ENCODE data around the gene ARF5. TPM values are rescaled to one million over a fixed set of nuclear protein-coding genes. Genes with fewer than 3 reads are reported as not detected.

Gene ARF5
- total and polyA plus RNA-seq, 2 of the 8 experiments (the other 6 are each of a cell fraction or from before 2014, with no cell fraction given) = 154 to 579 TPM

DNA sequence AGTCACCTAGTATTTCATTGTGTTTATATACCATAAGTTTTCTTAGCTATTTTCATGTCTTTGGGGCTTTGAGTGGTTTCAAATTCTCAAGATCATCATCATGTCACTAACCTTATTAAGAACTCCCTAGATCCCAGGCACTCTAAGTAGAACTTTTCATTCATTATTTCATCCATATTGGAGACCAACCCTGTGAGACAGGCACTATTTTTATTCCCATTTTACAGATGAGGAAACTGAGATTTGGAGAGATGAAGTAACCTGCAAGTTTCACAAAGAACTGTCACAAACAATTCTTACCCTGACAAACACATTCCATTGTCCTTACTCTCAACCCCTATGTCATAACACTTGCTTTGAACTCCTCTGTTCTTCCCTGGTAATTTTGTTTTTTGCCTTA lies 50.0 kb downstream of the ARF5 start:
- Histone ChIP-seq H2BK20ac (ENCODE audit: low read length) (no peak overlapping the region), H2BK15ac (ENCODE audit: low read length) (no peak overlapping the region), H3K4ac (replicated peaks; ENCODE audit: insufficient read length, low read depth, low read length) (no peak overlapping the region), H4K8ac (ENCODE audit: extremely low read depth, insufficient read depth, low read length) (no peak overlapping the region), H3K56ac (replicated peaks; ENCODE audit: insufficient read length, low read depth, low read length) (no peak overlapping the region), H2BK12ac (ENCODE audit: low read depth, low read length) (no peak overlapping the region), H3K4me3 (ENCODE audit: extremely low read depth in 1 of 4, insufficient read depth in 2 of 4, low read depth in 3 of 4, low read length in 4 of 4) (no peak overlapping the region), H3K14ac (ENCODE audit: insufficient read length) (no peak overlapping the region), H2AFZ (ENCODE audit: low read length) (no peak overlapping the region), H3K36me3 (ENCODE audit: control insufficient read depth in 2 of 4, insufficient read depth in 4 of 4, low read length in 3 of 4) (no peaks in the 10 kb centered on the region), H3K79me2 (ENCODE audit: control insufficient read depth in 1 of 2, insufficient read depth in 2 of 2, low read length in 2 of 2) (no peaks in the 10 kb centered on the region), H3K4me2 (ENCODE audit: insufficient read depth in 1 of 2, low read depth in 2 of 2, low read length in 2 of 2) (no peak overlapping the region), H3K9ac (replicated peaks in 1 of 4; ENCODE audit: extremely low read depth in 1 of 4, low read depth in 3 of 4, low read length in 3 of 4) (no peak overlapping the region), H2BK120ac (replicated peaks; ENCODE audit: low read depth, low read length) (no peak overlapping the region), H4K5ac (ENCODE audit: insufficient read length, low read depth, low read length) (no peak overlapping the region), H2AK5ac (ENCODE audit: low read depth, low read length) (no peak overlapping the region), H4K20me1 (replicated peaks in 1 of 2; ENCODE audit: control insufficient read depth in 1 of 2, insufficient read depth in 2 of 2, low read length in 2 of 2) (no peaks in the 10 kb centered on the region), H3K23me2 (ENCODE audit: low read depth, low read length) (no peaks in the 10 kb centered on the region), H3K27ac (ENCODE audit: low read depth, low read length) (no peak overlapping the region), H3K79me1 (ENCODE audit: low read depth, low read length) (no peaks in the 10 kb centered on the region), H4K91ac (replicated peaks; ENCODE audit: insufficient read length, low read length) (no peak overlapping the region), H3K27me3 (replicated peaks in 1 of 4; ENCODE audit: control insufficient read depth in 3 of 4, extremely low read depth in 1 of 4, insufficient read depth in 3 of 4, low read length in 3 of 4) (no peaks in the 10 kb centered on the region; a peak in 2 of 7 replicates), H3K18ac (ENCODE audit: extremely low read depth, low read length) (no peak overlapping the region), H2BK5ac (ENCODE audit: low read depth, low read length) (no peak overlapping the region), H3K4me1 (replicated peaks in 1 of 4; ENCODE audit: control insufficient read depth in 3 of 4, insufficient read depth in 4 of 4, low read length in 3 of 4) (no peaks in the 10 kb centered on the region), H3K23ac (ENCODE audit: insufficient read length) (no peak overlapping the region), H3K9me3 (ENCODE audit: insufficient read depth in 2 of 2, low read depth in 1 of 2, low read length in 1 of 2) (no peaks in the 10 kb centered on the region)
- ChIA-PET CTCF (ENCODE audit: partially characterized antibody) (interaction anchor here (0.7 to 6.7 kb wide), 5 partner anchors 9 to 346 kb away, joined by 3 to 71 read pairs (median 4); no protein-coding TSS in a partner anchor), POLR2A (ENCODE audit: partially characterized antibody) (interaction anchor here (0.7 kb wide), 1 partner anchor 453 kb away, joined by 4 read pairs; no protein-coding TSS in a partner anchor)
- DNase-seq (ENCODE audit: low read depth in 1 of 2, low spot score in 2 of 2) (no peak), FAIRE-seq (no peak)
- no peak for TF ChIP-seq BCL11A (IDR thresholded peaks at IDR 0.05; ENCODE audit: low read depth in 2 of 2, low read length in 2 of 2)
- TF ChIP-seq, protein P1, sequence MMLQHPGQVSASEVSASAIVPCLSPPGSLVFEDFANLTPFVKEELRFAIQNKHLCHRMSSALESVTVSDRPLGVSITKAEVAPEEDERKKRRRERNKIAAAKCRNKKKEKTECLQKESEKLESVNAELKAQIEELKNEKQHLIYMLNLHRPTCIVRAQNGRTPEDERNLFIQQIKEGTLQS (IDR thresholded peaks at IDR 0.05; ENCODE audit: insufficient read depth, low read depth, low read length) = no peak
- TF ChIP-seq SIX5 (IDR thresholded peaks at IDR 0.05; ENCODE audit: low read depth, low read length) = no peak
- no peak for TF ChIP-seq PHF8 (conservative IDR thresholded peaks at IDR 0.05; ENCODE audit: low read depth, low read length)
- no peak for TF ChIP-seq YY1 (IDR thresholded peaks at IDR 0.05; ENCODE audit: low read depth, low read length)
- TF ChIP-seq SIN3A (conservative IDR thresholded peaks at IDR 0.05 in 1 of 2, IDR thresholded peaks at IDR 0.05 in 1 of 2; ENCODE audit: low read depth in 1 of 2, low read length in 2 of 2) = no peak
- TF ChIP-seq, protein P2, sequence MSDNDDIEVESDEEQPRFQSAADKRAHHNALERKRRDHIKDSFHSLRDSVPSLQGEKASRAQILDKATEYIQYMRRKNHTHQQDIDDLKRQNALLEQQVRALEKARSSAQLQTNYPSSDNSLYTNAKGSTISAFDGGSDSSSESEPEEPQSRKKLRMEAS (IDR thresholded peaks at IDR 0.05) = no peak
- no peak for TF ChIP-seq RBBP5 (IDR thresholded peaks at IDR 0.05; ENCODE audit: borderline replicate concordance, low read depth, low read length)
- no peak for TF ChIP-seq POLR2A (IDR thresholded peaks at IDR 0.05; ENCODE audit: control extremely low read depth in 1 of 2, low read depth in 2 of 2, low read length in 2 of 2)
- TF ChIP-seq HDAC2 (IDR thresholded peaks at IDR 0.05; ENCODE audit: borderline replicate concordance in 1 of 2, low read depth in 2 of 2, low read length in 2 of 2) = no peak
